ENCODE measurements around the gene SLC38A10.

DNA sequence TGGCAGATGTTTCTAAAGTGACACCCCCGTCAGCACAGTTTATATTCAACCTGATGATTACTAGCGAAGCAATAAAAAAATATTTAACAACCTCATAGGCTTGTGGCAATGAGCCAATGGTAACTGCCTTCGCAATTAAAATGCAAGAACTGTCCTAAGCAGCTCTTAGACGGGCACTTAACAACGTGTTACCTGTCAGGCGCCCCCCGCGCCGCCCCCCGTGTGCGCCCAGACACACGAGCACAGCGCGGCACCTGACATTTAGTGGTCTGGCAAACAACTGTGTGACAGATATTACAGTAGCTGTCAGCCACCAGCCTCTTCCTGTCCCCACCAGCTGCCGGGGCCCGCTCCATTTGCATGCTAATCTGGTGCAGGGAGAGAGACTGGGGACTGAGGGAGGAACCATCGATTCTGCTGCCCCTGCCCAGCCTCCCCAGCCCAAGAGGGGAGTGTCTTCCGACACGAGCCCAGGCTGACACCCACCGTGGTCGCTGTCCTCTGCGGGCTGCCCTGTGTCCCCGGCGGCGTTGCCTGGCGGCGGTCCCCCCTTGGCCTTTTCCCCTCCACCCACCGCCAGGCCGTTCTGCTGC is 43.3 kb downstream of the SLC38A10 start:
- TF ChIP-seq, protein P1, sequence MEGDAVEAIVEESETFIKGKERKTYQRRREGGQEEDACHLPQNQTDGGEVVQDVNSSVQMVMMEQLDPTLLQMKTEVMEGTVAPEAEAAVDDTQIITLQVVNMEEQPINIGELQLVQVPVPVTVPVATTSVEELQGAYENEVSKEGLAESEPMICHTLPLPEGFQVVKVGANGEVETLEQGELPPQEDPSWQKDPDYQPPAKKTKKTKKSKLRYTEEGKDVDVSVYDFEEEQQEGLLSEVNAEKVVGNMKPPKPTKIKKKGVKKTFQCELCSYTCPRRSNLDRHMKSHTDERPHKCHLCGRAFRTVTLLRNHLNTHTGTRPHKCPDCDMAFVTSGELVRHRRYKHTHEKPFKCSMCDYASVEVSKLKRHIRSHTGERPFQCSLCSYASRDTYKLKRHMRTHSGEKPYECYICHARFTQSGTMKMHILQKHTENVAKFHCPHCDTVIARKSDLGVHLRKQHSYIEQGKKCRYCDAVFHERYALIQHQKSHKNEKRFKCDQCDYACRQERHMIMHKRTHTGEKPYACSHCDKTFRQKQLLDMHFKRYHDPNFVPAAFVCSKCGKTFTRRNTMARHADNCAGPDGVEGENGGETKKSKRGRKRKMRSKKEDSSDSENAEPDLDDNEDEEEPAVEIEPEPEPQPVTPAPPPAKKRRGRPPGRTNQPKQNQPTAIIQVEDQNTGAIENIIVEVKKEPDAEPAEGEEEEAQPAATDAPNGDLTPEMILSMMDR (conservative IDR thresholded peaks at IDR 0.05; ENCODE audit: low read depth, low read length) = no peak
- no peak for TF ChIP-seq EZH2 (IDR thresholded peaks at IDR 0.05; ENCODE audit: borderline replicate concordance, low read depth, low read length, poor library complexity, severe bottlenecking)
